ENCODE data around the gene ABCF2. TPM values are rescaled to one million over a fixed set of nuclear protein-coding genes. Genes with fewer than 3 reads are reported as not detected.

Gene ABCF2
- total RNA-seq, 1 donor from 2014 or later: 30.5 TPM

DNA sequence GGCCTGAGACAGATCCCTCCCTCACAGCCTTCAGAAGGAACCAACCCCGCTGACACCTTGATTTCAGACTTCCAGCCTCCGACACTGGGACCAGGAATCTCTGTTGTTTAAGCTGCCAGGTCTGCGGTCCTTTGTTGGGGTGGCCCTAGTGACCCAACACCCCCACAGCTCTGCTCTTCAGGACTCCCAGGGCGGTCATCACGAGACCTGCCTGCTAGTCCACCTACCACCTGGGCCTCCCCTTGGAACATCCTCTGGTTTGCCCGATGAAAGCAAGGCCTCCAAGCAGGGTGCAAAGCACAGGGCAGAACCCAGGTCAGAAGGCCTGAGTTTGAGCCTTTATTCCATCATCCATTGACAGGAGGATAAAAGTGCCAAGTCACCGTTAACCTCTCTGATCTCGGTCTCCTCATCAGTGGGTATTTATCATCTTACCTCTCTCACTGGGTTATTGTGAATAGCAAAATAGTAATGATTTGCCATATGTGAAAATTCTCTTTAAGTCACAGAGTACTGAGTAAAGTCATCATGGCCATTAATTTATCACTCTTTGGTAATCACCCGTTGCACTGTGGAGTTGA is 38.4 kb upstream of the ABCF2 start:
- peaks cover 45% of the 10 kb centered on the region for H3K27me3 ChIP-seq (ENCODE audit: low read depth)
- H3K36me3 ChIP-seq: no peaks in the 10 kb centered on the region
- H3K4me3 ChIP-seq: no peak overlapping the region
- DNase-seq: no peak
- intact Hi-C loops (cut with micrococcal nuclease): no loop called here
- peaks cover 9% of the 10 kb centered on the region for H3K4me1 ChIP-seq
- no peaks in the 10 kb centered on the region for H3K9me3 ChIP-seq (replicated peaks)
- no peak overlapping the region for H3K27ac ChIP-seq (replicated peaks)
- TF ChIP-seq, protein P1, sequence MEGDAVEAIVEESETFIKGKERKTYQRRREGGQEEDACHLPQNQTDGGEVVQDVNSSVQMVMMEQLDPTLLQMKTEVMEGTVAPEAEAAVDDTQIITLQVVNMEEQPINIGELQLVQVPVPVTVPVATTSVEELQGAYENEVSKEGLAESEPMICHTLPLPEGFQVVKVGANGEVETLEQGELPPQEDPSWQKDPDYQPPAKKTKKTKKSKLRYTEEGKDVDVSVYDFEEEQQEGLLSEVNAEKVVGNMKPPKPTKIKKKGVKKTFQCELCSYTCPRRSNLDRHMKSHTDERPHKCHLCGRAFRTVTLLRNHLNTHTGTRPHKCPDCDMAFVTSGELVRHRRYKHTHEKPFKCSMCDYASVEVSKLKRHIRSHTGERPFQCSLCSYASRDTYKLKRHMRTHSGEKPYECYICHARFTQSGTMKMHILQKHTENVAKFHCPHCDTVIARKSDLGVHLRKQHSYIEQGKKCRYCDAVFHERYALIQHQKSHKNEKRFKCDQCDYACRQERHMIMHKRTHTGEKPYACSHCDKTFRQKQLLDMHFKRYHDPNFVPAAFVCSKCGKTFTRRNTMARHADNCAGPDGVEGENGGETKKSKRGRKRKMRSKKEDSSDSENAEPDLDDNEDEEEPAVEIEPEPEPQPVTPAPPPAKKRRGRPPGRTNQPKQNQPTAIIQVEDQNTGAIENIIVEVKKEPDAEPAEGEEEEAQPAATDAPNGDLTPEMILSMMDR (IDR thresholded peaks at IDR 0.05; ENCODE audit: borderline replicate concordance): no peak

DNA sequence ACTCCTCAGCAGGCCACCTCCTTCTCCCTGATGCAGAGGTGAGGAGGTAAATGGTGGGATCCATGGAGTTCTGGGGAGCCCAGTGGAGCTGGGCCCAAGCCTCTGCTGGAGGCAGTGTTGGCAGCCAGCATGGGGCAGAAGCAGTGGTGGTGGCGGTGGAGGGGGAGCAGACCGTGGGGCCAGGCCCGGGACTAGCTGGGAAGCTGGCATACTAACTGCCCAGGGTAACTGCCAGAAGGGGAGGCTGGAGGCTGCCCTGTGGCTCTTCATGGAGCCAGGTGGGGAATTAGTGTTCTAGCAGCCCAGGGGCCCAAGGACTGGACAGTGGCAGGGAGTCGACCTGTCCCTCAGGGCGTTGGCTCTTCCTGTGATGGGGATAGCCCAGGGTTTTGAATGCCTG is 37.6 kb upstream of the ABCF2 start:
- TF ChIP-seq, protein P1 (IDR thresholded peaks at IDR 0.05; ENCODE audit: borderline replicate concordance): no peak
- intact Hi-C loops (cut with micrococcal nuclease): no loop called here
- no peak for DNase-seq
- peaks cover 52% of the 10 kb centered on the region for H3K27me3 ChIP-seq (ENCODE audit: low read depth)
- no peaks in the 10 kb centered on the region for H3K36me3 ChIP-seq
- no peak overlapping the region for H3K27ac ChIP-seq (replicated peaks)
- peaks cover 9% of the 10 kb centered on the region for H3K4me1 ChIP-seq
- H3K4me3 ChIP-seq: no peak overlapping the region
- H3K9me3 ChIP-seq (replicated peaks): no peaks in the 10 kb centered on the region

DNA sequence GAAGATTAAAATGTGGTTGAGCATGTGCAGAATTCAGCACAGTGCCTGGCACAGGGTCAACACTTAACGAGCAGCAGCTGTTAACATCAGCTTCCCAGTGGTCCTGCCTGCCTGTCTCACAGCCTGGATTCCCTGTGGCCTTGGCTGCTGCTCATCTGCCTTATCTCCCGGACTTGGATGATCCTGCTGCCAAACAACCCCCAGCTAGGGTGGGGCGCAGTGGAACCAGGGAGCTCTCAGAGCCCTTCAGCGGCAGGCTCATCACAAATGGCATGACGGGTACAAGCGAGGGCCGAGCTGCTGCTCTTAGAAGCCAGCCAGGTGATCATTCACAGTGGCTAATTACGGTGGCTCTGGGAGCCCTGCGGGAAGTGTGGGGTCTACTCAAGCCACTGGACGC is 34.5 kb upstream of the ABCF2 start:
- no peak overlapping the region for H3K27ac ChIP-seq (replicated peaks)
- TF ChIP-seq, protein P1 (IDR thresholded peaks at IDR 0.05; ENCODE audit: borderline replicate concordance): no peak
- H3K27me3 ChIP-seq (ENCODE audit: low read depth): peaks cover 48% of the 10 kb centered on the region
- DNase-seq: no peak
- no peaks in the 10 kb centered on the region for H3K36me3 ChIP-seq
- H3K4me1 ChIP-seq: peaks cover 9% of the 10 kb centered on the region
- intact Hi-C loops (cut with micrococcal nuclease): no loop called here
- H3K9me3 ChIP-seq (replicated peaks): no peaks in the 10 kb centered on the region
- no peak overlapping the region for H3K4me3 ChIP-seq

DNA sequence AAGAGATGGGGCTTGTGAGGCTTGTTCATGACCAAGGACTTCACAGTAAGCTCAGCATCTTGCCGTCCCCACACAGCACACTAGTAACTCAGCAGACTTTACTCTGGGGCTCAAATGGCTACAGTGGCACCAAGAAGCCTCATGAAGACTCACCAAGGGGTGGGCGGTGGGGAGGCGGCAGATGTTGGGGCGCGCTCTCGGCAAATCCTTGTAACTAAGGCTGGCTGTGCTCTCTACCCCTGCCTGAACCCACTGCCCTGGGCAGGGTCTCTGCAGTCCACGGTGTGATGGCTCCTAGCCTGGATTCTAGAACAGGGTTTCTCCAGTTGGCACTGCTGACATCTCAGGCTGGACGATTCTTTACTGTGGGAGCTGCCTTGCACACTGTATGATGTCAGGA is 33.9 kb upstream of the ABCF2 start:
- H3K4me1 ChIP-seq: peaks cover 9% of the 10 kb centered on the region
- H3K27me3 ChIP-seq (ENCODE audit: low read depth): peaks cover 45% of the 10 kb centered on the region
- intact Hi-C loops (cut with micrococcal nuclease): no loop called here
- no peak for DNase-seq
- H3K4me3 ChIP-seq: no peak overlapping the region
- no peaks in the 10 kb centered on the region for H3K36me3 ChIP-seq
- no peaks in the 10 kb centered on the region for H3K9me3 ChIP-seq (replicated peaks)
- TF ChIP-seq, protein P1 (IDR thresholded peaks at IDR 0.05; ENCODE audit: borderline replicate concordance): no peak
- H3K27ac ChIP-seq (replicated peaks): no peak overlapping the region

DNA sequence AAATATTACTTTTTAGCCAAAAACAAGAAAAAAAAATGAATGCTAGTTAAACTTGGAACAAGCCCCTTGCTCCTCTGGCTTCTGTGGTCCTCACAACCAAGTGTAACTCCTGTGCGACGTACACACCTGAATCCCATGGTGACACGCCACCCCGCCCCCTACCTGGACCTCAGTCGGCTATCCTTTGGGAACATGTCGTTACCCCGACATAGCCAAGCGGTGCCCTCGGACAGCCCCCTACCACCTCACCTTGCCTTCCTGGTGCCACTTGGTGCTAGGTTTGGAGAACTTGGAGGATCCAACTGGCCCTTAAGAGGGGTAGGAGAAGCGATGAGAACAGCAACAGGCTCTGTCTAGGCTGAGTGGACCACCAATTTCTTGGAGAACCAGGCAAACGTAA is 33.5 kb upstream of the ABCF2 start:
- H3K4me3 ChIP-seq: no peak overlapping the region
- DNase-seq: no peak

More for the DNA sequence above, 33.5 kb upstream of the ABCF2 start:
- Histone ChIP-seq H3K4me1 (peaks cover 9% of the 10 kb centered on the region), H3K27ac (replicated peaks) (no peak overlapping the region), H3K9me3 (replicated peaks) (no peaks in the 10 kb centered on the region), H3K36me3 (no peaks in the 10 kb centered on the region), H3K27me3 (ENCODE audit: low read depth) (peaks cover 46% of the 10 kb centered on the region)
- intact Hi-C loops (cut with micrococcal nuclease): no loop called here
- TF ChIP-seq, protein P1 (IDR thresholded peaks at IDR 0.05; ENCODE audit: borderline replicate concordance): no peak

Data from left ventricle myocardium inferior (tissue), 1 donor.